ENCODE measurements around the gene CAMTA2.

- TF ChIP-seq CTCF (IDR thresholded peaks at IDR 0.05; ENCODE audit: low read depth, low read length, missing input control) (no peak), YY1 (IDR thresholded peaks at IDR 0.05) (no peak), NR2F2 (IDR thresholded peaks at IDR 0.05) (no peak), MAX (IDR thresholded peaks at IDR 0.05) (no peak), RXRA (IDR thresholded peaks at IDR 0.05) (no peak)
- TF ChIP-seq, protein P1, sequence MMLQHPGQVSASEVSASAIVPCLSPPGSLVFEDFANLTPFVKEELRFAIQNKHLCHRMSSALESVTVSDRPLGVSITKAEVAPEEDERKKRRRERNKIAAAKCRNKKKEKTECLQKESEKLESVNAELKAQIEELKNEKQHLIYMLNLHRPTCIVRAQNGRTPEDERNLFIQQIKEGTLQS (IDR thresholded peaks at IDR 0.05): no peak
- TF ChIP-seq, protein P2, sequence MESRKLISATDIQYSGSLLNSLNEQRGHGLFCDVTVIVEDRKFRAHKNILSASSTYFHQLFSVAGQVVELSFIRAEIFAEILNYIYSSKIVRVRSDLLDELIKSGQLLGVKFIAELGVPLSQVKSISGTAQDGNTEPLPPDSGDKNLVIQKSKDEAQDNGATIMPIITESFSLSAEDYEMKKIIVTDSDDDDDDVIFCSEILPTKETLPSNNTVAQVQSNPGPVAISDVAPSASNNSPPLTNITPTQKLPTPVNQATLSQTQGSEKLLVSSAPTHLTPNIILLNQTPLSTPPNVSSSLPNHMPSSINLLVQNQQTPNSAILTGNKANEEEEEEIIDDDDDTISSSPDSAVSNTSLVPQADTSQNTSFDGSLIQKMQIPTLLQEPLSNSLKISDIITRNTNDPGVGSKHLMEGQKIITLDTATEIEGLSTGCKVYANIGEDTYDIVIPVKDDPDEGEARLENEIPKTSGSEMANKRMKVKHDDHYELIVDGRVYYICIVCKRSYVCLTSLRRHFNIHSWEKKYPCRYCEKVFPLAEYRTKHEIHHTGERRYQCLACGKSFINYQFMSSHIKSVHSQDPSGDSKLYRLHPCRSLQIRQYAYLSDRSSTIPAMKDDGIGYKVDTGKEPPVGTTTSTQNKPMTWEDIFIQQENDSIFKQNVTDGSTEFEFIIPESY (IDR thresholded peaks at IDR 0.05): no peak
Measured at GRCh38 chr17:4945944-4946280, 41.6 kb downstream of the CAMTA2 start.

All from liver (tissue), 3 donors.